ENCODE results near the gene WDR53. TPM values are rescaled to one million over a fixed set of nuclear protein-coding genes. Genes with fewer than 3 reads are reported as not detected.

WDR53 gene
- total and polyA plus RNA-seq, 9 of the 15 experiments (the other 6 are each of a cell fraction or from before 2014, with no cell fraction given) = 13.0 to 34.5 (median 20.9) TPM

GRCh38 chr3:196563721-196564225 lies 4.6 kb downstream of the WDR53 start (continued):
- TF ChIP-seq EHMT2 (IDR thresholded peaks at IDR 0.05) (peak; percentile 12; the same call in 1 of the 2 replicates), TRIM24 (IDR thresholded peaks at IDR 0.05) (no peak), ZNF551 (CRISPR knock-in tag; IDR thresholded peaks at IDR 0.05) (no peak), FOXA3 (CRISPR knock-in tag; conservative IDR thresholded peaks at IDR 0.05 in 1 of 2, IDR thresholded peaks at IDR 0.05 in 1 of 2) (no peak), CBFA2T3 (IDR thresholded peaks at IDR 0.05) (peak; percentile 38; the same call in 1 of the 2 replicates), MAFG (tag; conservative IDR thresholded peaks at IDR 0.05) (peak; percentile 75), BRF1 (IDR thresholded peaks at IDR 0.05; ENCODE audit: borderline replicate concordance, extremely low read depth, insufficient read length) (no peak), RAD51 (IDR thresholded peaks at IDR 0.05; ENCODE audit: borderline replicate concordance, low read depth) (0 out of 2 replicates have a peak, but pooled peaks have one; percentile 6), ZNF263 (CRISPR knock-in tag; IDR thresholded peaks at IDR 0.05; ENCODE audit: borderline replicate concordance) (no peak), ZNF316 (IDR thresholded peaks at IDR 0.05) (peak; percentile 98), NFIC (IDR thresholded peaks at IDR 0.05) (0 out of 2 replicates have a peak, but pooled peaks have one; percentile 5), MLX (CRISPR knock-in tag; conservative IDR thresholded peaks at IDR 0.05) (no peak), FOSL1 (tag; conservative IDR thresholded peaks at IDR 0.05) (peak; percentile 88), ATF1 (CRISPR knock-in tag; IDR thresholded peaks at IDR 0.05) (no peak), ATF1 (tag; IDR thresholded peaks at IDR 0.05) (peak; percentile 13; the same call in 1 of the 2 replicates), ADNP (tag; IDR thresholded peaks at IDR 0.05) (peak; percentile 72), PURB (CRISPR knock-in tag; IDR thresholded peaks at IDR 0.05; ENCODE audit: low read depth) (no peak), OTX1 (CRISPR knock-in tag; IDR thresholded peaks at IDR 0.05) (no peak), ZNF174 (CRISPR knock-in tag; IDR thresholded peaks at IDR 0.05) (no peak), ZNF212 (CRISPR knock-in tag; IDR thresholded peaks at IDR 0.05) (no peak), POLR2H (tag; IDR thresholded peaks at IDR 0.05; ENCODE audit: low read depth) (no peak), SMARCA4 (IDR thresholded peaks at IDR 0.05) (peak; percentile 74), ZNF592 (IDR thresholded peaks at IDR 0.05) (peak; percentile 15; the same call in 1 of the 2 replicates), MAFF (IDR thresholded peaks at IDR 0.05; ENCODE audit: low read length) (peak; percentile 84), TEAD1 (CRISPR knock-in tag; IDR thresholded peaks at IDR 0.05) (no peak), PCBP1 (IDR thresholded peaks at IDR 0.05; ENCODE audit: low read depth, low read length, poor library complexity, severe bottlenecking) (no peak), ZSCAN32 (CRISPR knock-in tag; IDR thresholded peaks at IDR 0.05) (no peak), EGR1 (conservative IDR thresholded peaks at IDR 0.05) (peak; percentile 76), ZFPM2 (CRISPR knock-in tag; IDR thresholded peaks at IDR 0.05) (no peak)
